Measurements from ENCODE around the gene NCKAP5. TPM values are rescaled to one million over a fixed set of nuclear protein-coding genes. Genes with fewer than 3 reads are reported as not detected.

Gene NCKAP5
- total RNA-seq, 1 donor from 2014 or later: 0.87 TPM

GRCh38 chr2:133500917-133501316, 67.3 kb downstream of the NCKAP5 start:
- Mint-ChIP-seq H3K4me3 (ENCODE audit: unreplicated experiment) (no peak overlapping the region), H3K27me3 (ENCODE audit: low read depth) (no peaks in the 10 kb centered on the region), H3K36me3 (ENCODE audit: low read depth) (no peaks in the 10 kb centered on the region), H3K4me1 (ENCODE audit: low read depth) (peaks cover 28% of the 10 kb centered on the region), H3K9me3 (ENCODE audit: low read depth) (no peaks in the 10 kb centered on the region), H3K27ac (ENCODE audit: unreplicated experiment) (no peak overlapping the region)
- TF ChIP-seq CTCF (IDR thresholded peaks at IDR 0.05): no peak
- no peak for DNase-seq (ENCODE audit: low spot score)

GRCh38 chr2:133498662-133499585, 69.3 kb downstream of the NCKAP5 start:
- Mint-ChIP-seq H3K36me3 (ENCODE audit: low read depth) (peaks cover 2% of the 10 kb centered on the region), H3K27ac (ENCODE audit: unreplicated experiment) (no peak overlapping the region), H3K4me1 (ENCODE audit: low read depth) (peaks cover 12% of the 10 kb centered on the region), H3K9me3 (ENCODE audit: low read depth) (no peaks in the 10 kb centered on the region), H3K4me3 (ENCODE audit: unreplicated experiment) (no peak overlapping the region), H3K27me3 (ENCODE audit: low read depth) (no peaks in the 10 kb centered on the region)
- TF ChIP-seq CTCF (IDR thresholded peaks at IDR 0.05): no peak
- DNase-seq (ENCODE audit: low spot score): no peak

GRCh38 chr2:133497951-133498565, 70.2 kb downstream of the NCKAP5 start:
- Mint-ChIP-seq H3K27me3 (ENCODE audit: low read depth) (no peaks in the 10 kb centered on the region), H3K4me1 (ENCODE audit: low read depth) (peaks cover 4% of the 10 kb centered on the region), H3K9me3 (ENCODE audit: low read depth) (no peaks in the 10 kb centered on the region), H3K36me3 (ENCODE audit: low read depth) (peaks cover 2% of the 10 kb centered on the region), H3K27ac (ENCODE audit: unreplicated experiment) (no peak overlapping the region), H3K4me3 (ENCODE audit: unreplicated experiment) (no peak overlapping the region)
- TF ChIP-seq CTCF (IDR thresholded peaks at IDR 0.05): no peak
- no peak for DNase-seq (ENCODE audit: low spot score)

- H3K27ac Mint-ChIP-seq (ENCODE audit: unreplicated experiment): no peak overlapping the region
- H3K4me3 Mint-ChIP-seq (ENCODE audit: unreplicated experiment): no peak overlapping the region
- no peaks in the 10 kb centered on the region for H3K27me3 Mint-ChIP-seq (ENCODE audit: low read depth)
- H3K36me3 Mint-ChIP-seq (ENCODE audit: low read depth): peaks cover 2% of the 10 kb centered on the region
- no peak for DNase-seq (ENCODE audit: low spot score)
- no peak for TF ChIP-seq CTCF (IDR thresholded peaks at IDR 0.05)
- no peaks in the 10 kb centered on the region for H3K9me3 Mint-ChIP-seq (ENCODE audit: low read depth)
- H3K4me1 Mint-ChIP-seq (ENCODE audit: low read depth): peaks cover 4% of the 10 kb centered on the region
These were observed 70.9 kb downstream of the NCKAP5 start for GRCh38 chr2:133497270-133497893.

Measured in chondrocyte (in vitro differentiated cells).